SK-N-SH treated with all-trans-retinoic acid at 6 μM for 48 hours (cell line): ENCODE data around the gene TEX54.

ENCODE experiments used
- ARNTL ChIP-seq: fragments of 450-650 bp; formaldehyde crosslinking; IDR thresholded peaks from 2 replicates; pipeline ENCODE4 v1.5.0; 2020; ENCODE audit warnings: low read depth, mild to moderate bottlenecking, moderate library complexity, borderline replicate concordance
- CSDC2 ChIP-seq: fragments of 250-450 bp; sonication (Bioruptor Pico); IDR thresholded peaks from 2 replicates; pipeline ENCODE4 v1.5.0; 2020; ENCODE audit warnings: mild to moderate bottlenecking, moderate library complexity
- GLIS3 ChIP-seq: fragments of 250-450 bp; sonication (Bioruptor Pico); IDR thresholded peaks from 2 replicates; pipeline ENCODE4 v1.5.0; 2020; ENCODE audit warnings: mild to moderate bottlenecking, moderate library complexity
- OSR1 ChIP-seq: fragments of 250-450 bp; sonication (Bioruptor Pico); IDR thresholded peaks from 2 replicates; pipeline ENCODE4 v1.8.0; 2022; ENCODE audit warnings: moderate library complexity, mild to moderate bottlenecking, inconsistent platforms
- SNAI2 ChIP-seq: fragments of 250-450 bp; sonication (Bioruptor Pico); IDR thresholded peaks from 2 replicates; pipeline ENCODE4 v1.5.0; 2020; ENCODE audit warnings: mild to moderate bottlenecking, moderate library complexity
- TCF4 ChIP-seq: fragments of 250-450 bp; sonication (Bioruptor Pico); IDR thresholded peaks from 2 replicates; pipeline ENCODE4 v1.8.0; 2021; ENCODE audit warnings: mild to moderate bottlenecking, moderate library complexity, borderline replicate concordance
- ZFP30 ChIP-seq: fragments of 450-650 bp; formaldehyde crosslinking; IDR thresholded peaks from 2 replicates; pipeline ENCODE4 v1.5.0; 2022; ENCODE audit warnings: mild to moderate bottlenecking, moderate library complexity
- ZNF8 ChIP-seq: fragments of 450-650 bp; formaldehyde crosslinking; IDR thresholded peaks from 2 replicates; pipeline ENCODE4 v1.5.0; 2020; ENCODE audit warnings: mild to moderate bottlenecking, moderate library complexity
- TF ChIP-seq, protein P1 (sequence below): fragments of 250-450 bp; sonication (Bioruptor Pico); IDR thresholded peaks from 2 replicates; pipeline ENCODE4 v1.5.0; 2020; ENCODE audit warnings: mild to moderate bottlenecking, moderate library complexity
- TF ChIP-seq, protein P2 (sequence below): fragments of 250-450 bp; sonication (Bioruptor Pico); IDR thresholded peaks from 2 replicates; pipeline ENCODE4 v1.8.0; 2020; ENCODE audit warnings: mild to moderate bottlenecking, moderate library complexity, borderline replicate concordance

DNA sequence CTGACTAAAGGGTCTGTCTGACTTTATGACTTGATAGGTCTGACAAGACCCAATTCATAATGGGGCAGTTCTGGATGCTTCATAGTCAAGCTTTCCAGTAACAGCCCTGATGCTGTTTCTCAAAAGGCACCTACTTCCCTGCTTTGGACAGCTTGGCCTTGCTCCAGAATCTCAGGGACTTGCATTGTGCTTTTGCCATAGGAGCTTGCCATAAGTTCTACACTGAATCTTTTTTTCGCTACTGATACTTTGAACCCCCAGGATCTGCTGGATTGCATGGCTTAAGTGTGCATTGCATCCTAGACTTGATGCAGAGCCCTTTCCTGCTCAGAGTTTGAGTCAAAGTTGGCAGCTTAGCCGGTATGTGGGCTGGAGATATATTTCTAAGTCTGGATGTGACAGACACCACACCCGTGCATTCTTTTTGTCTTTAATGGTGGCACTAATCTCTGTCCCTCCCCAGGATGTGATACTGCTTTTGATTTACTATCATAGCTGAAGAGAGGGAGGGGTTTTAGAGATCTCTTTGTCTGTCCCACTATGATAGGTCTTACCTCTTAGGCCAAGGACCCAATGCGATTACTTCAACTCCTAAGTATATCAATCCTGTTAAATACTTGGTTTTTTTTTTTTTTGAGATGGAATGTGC, 31.2 kb upstream of the TEX54 start:
- TF ChIP-seq TCF4 (no peak), GLIS3 (CRISPR knock-in tag) (no peak), ARNTL (CRISPR knock-in tag) (no peak), ZFP30 (CRISPR knock-in tag) (no peak), ZNF8 (CRISPR knock-in tag) (no peak), CSDC2 (CRISPR knock-in tag) (no peak), OSR1 (CRISPR knock-in tag) (no peak), SNAI2 (CRISPR knock-in tag) (no peak)
- TF ChIP-seq, protein P1, sequence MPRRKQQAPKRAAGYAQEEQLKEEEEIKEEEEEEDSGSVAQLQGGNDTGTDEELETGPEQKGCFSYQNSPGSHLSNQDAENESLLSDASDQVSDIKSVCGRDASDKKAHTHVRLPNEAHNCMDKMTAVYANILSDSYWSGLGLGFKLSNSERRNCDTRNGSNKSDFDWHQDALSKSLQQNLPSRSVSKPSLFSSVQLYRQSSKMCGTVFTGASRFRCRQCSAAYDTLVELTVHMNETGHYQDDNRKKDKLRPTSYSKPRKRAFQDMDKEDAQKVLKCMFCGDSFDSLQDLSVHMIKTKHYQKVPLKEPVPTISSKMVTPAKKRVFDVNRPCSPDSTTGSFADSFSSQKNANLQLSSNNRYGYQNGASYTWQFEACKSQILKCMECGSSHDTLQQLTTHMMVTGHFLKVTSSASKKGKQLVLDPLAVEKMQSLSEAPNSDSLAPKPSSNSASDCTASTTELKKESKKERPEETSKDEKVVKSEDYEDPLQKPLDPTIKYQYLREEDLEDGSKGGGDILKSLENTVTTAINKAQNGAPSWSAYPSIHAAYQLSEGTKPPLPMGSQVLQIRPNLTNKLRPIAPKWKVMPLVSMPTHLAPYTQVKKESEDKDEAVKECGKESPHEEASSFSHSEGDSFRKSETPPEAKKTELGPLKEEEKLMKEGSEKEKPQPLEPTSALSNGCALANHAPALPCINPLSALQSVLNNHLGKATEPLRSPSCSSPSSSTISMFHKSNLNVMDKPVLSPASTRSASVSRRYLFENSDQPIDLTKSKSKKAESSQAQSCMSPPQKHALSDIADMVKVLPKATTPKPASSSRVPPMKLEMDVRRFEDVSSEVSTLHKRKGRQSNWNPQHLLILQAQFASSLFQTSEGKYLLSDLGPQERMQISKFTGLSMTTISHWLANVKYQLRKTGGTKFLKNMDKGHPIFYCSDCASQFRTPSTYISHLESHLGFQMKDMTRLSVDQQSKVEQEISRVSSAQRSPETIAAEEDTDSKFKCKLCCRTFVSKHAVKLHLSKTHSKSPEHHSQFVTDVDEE (CRISPR knock-in tag) = no peak
- TF ChIP-seq, protein P2, sequence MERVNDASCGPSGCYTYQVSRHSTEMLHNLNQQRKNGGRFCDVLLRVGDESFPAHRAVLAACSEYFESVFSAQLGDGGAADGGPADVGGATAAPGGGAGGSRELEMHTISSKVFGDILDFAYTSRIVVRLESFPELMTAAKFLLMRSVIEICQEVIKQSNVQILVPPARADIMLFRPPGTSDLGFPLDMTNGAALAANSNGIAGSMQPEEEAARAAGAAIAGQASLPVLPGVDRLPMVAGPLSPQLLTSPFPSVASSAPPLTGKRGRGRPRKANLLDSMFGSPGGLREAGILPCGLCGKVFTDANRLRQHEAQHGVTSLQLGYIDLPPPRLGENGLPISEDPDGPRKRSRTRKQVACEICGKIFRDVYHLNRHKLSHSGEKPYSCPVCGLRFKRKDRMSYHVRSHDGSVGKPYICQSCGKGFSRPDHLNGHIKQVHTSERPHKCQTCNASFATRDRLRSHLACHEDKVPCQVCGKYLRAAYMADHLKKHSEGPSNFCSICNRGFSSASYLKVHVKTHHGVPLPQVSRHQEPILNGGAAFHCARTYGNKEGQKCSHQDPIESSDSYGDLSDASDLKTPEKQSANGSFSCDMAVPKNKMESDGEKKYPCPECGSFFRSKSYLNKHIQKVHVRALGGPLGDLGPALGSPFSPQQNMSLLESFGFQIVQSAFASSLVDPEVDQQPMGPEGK (CRISPR knock-in tag) = no peak
